Liver (tissue), 3 donors: ENCODE measurements around the gene CDC45.
A peak's percentile ranks its signal among the peaks of the same experiment; 100 is the strongest.

Experiments used
- EGR1 ChIP-seq, 2 donors: IDR thresholded peaks; 2 replicates each; pipeline ENCODE4 v1.6.1; 2016 to 2018; ENCODE audit warnings: antibody characterized with exemption in 2 of 2, low read depth in 2 of 2
- FOXA1 ChIP-seq: IDR thresholded peaks from 2 replicates; pipeline ENCODE4 v1.6.1; 2016; ENCODE audit warnings: antibody characterized with exemption
- GABPA ChIP-seq, 2 donors: IDR thresholded peaks in 1 of 2; conservative IDR thresholded peaks in 1 of 2; 2 replicates each; pipeline ENCODE4 v1.6.1; 2016; ENCODE audit warnings: antibody characterized with exemption in 2 of 2, mild to moderate bottlenecking in 1 of 2, moderate library complexity in 1 of 2
- JUND ChIP-seq, 2 donors: IDR thresholded peaks; 2 replicates each; pipeline ENCODE4 v1.6.1; 2016; ENCODE audit warnings: antibody characterized with exemption in 2 of 2
- NR2F2 ChIP-seq: IDR thresholded peaks from 2 replicates; pipeline ENCODE4 v1.6.1; 2016; ENCODE audit warnings: antibody characterized with exemption
- RAD21 ChIP-seq, 2 donors: IDR thresholded peaks; 2 replicates each; pipeline ENCODE4 v1.6.1; 2016; ENCODE audit warnings: antibody characterized with exemption in 2 of 2, mild to moderate bottlenecking in 2 of 2
- RXRA ChIP-seq, 2 donors: IDR thresholded peaks; 2 replicates each; pipeline ENCODE4 v1.6.1; 2017 to 2018; ENCODE audit warnings: antibody characterized with exemption in 2 of 2, mild to moderate bottlenecking in 1 of 2
- SP1 ChIP-seq: IDR thresholded peaks from 2 replicates; pipeline ENCODE4 v1.6.1; 2018; ENCODE audit warnings: antibody characterized with exemption, mild to moderate bottlenecking
- TAF1 ChIP-seq: conservative IDR thresholded peaks from 2 replicates; pipeline ENCODE4 v1.6.1; 2016; ENCODE audit warnings: antibody characterized with exemption, mild to moderate bottlenecking
- TF ChIP-seq, protein P1 (sequence below): fragments of 150-350 bp; IDR thresholded peaks from 2 replicates; pipeline ENCODE4 v1.5.1; 2017; ENCODE audit warnings: improper control_type of control experiment, low read depth, low read length; ENCODE audit not compliant: missing input control
- TF ChIP-seq, protein P2 (sequence below): IDR thresholded peaks from 2 replicates; pipeline ENCODE4 v1.6.1; 2016; ENCODE audit warnings: antibody characterized with exemption, mild to moderate bottlenecking
- TF ChIP-seq, protein P3 (sequence below): IDR thresholded peaks from 2 replicates; pipeline ENCODE4 v1.6.1; 2016; ENCODE audit warnings: antibody characterized with exemption
- TF ChIP-seq, protein P4 (sequence below): IDR thresholded peaks from 2 replicates; pipeline ENCODE4 v1.6.1; 2016; ENCODE audit warnings: antibody characterized with exemption
- TF ChIP-seq, protein P5 (sequence below): IDR thresholded peaks from 2 replicates; pipeline ENCODE4 v1.6.1; 2016; ENCODE audit warnings: antibody characterized with exemption
- donor health status: healthy.
- donor health status: healthy.

DNA sequence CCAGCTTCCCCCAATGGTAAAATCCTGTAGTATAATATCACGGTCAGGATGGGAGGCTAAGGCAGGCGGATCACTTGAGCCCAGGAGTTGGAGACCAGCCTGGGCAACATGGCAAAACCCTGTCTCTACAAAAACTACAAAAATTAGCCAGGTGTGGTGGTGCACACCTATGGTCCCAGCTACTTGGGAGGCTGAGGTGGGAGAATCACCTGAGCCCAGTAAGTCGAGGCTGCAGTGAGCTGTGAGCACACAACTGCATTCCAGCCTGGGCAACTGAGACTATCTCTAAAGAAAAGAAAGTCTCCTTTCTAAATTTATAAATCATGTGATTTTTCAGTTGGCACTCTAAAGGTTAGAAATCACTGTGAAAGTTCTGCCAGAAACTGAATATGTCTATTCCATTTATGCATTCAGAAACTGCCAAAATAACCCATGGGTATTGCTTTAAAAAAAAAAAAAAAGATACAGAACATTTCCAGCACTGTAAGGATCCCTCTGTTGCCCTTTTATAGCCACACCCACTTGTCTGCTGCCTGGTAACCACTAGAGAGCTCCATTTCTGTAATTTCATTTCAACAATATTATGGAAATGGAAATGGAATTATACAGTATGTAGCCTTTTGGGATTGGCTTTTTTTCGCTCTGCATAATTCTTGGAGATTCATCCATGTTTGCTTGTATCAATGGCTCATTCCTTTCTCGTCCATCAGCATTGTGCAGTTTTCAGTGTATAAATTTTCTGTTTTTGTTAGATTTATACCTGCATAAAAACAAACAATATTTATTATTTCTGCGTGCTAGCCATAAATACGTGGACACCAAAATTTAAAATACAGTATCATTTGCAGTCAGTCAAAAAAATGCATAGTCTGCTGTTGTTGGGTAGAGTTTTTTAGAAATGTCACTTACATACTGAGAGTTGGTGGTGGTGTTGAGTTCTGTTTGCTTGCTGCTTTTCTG, 9.4 kb downstream of the CDC45 start:
- TF ChIP-seq, protein P1, sequence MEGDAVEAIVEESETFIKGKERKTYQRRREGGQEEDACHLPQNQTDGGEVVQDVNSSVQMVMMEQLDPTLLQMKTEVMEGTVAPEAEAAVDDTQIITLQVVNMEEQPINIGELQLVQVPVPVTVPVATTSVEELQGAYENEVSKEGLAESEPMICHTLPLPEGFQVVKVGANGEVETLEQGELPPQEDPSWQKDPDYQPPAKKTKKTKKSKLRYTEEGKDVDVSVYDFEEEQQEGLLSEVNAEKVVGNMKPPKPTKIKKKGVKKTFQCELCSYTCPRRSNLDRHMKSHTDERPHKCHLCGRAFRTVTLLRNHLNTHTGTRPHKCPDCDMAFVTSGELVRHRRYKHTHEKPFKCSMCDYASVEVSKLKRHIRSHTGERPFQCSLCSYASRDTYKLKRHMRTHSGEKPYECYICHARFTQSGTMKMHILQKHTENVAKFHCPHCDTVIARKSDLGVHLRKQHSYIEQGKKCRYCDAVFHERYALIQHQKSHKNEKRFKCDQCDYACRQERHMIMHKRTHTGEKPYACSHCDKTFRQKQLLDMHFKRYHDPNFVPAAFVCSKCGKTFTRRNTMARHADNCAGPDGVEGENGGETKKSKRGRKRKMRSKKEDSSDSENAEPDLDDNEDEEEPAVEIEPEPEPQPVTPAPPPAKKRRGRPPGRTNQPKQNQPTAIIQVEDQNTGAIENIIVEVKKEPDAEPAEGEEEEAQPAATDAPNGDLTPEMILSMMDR: no peak
- TF ChIP-seq RXRA (IDR thresholded peaks at IDR 0.05) (no peak), TAF1 (no peak), FOXA1 (no peak), RAD21 (IDR thresholded peaks at IDR 0.05) (peak; percentile 40 to 53), JUND (IDR thresholded peaks at IDR 0.05) (no peak), GABPA (IDR thresholded peaks at IDR 0.05 in 1 of 2, conservative IDR thresholded peaks at IDR 0.05 in 1 of 2) (no peak), EGR1 (IDR thresholded peaks at IDR 0.05; ENCODE audit: low read depth in 2 of 2) (no peak), SP1 (no peak), NR2F2 (no peak)
- TF ChIP-seq, protein P2, sequence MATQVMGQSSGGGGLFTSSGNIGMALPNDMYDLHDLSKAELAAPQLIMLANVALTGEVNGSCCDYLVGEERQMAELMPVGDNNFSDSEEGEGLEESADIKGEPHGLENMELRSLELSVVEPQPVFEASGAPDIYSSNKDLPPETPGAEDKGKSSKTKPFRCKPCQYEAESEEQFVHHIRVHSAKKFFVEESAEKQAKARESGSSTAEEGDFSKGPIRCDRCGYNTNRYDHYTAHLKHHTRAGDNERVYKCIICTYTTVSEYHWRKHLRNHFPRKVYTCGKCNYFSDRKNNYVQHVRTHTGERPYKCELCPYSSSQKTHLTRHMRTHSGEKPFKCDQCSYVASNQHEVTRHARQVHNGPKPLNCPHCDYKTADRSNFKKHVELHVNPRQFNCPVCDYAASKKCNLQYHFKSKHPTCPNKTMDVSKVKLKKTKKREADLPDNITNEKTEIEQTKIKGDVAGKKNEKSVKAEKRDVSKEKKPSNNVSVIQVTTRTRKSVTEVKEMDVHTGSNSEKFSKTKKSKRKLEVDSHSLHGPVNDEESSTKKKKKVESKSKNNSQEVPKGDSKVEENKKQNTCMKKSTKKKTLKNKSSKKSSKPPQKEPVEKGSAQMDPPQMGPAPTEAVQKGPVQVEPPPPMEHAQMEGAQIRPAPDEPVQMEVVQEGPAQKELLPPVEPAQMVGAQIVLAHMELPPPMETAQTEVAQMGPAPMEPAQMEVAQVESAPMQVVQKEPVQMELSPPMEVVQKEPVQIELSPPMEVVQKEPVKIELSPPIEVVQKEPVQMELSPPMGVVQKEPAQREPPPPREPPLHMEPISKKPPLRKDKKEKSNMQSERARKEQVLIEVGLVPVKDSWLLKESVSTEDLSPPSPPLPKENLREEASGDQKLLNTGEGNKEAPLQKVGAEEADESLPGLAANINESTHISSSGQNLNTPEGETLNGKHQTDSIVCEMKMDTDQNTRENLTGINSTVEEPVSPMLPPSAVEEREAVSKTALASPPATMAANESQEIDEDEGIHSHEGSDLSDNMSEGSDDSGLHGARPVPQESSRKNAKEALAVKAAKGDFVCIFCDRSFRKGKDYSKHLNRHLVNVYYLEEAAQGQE: no peak
- TF ChIP-seq, protein P3, sequence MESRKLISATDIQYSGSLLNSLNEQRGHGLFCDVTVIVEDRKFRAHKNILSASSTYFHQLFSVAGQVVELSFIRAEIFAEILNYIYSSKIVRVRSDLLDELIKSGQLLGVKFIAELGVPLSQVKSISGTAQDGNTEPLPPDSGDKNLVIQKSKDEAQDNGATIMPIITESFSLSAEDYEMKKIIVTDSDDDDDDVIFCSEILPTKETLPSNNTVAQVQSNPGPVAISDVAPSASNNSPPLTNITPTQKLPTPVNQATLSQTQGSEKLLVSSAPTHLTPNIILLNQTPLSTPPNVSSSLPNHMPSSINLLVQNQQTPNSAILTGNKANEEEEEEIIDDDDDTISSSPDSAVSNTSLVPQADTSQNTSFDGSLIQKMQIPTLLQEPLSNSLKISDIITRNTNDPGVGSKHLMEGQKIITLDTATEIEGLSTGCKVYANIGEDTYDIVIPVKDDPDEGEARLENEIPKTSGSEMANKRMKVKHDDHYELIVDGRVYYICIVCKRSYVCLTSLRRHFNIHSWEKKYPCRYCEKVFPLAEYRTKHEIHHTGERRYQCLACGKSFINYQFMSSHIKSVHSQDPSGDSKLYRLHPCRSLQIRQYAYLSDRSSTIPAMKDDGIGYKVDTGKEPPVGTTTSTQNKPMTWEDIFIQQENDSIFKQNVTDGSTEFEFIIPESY: no peak
- TF ChIP-seq, protein P4, sequence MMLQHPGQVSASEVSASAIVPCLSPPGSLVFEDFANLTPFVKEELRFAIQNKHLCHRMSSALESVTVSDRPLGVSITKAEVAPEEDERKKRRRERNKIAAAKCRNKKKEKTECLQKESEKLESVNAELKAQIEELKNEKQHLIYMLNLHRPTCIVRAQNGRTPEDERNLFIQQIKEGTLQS: no peak
- TF ChIP-seq, protein P5, sequence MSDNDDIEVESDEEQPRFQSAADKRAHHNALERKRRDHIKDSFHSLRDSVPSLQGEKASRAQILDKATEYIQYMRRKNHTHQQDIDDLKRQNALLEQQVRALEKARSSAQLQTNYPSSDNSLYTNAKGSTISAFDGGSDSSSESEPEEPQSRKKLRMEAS: no peak
